HL-60 (cell line): ENCODE results near the gene RNF214.

Experiments used
- DNase-seq, 2 experiments: peaks; one replicate each; pipeline ENCODE4 v3.0.0-alpha.2; 2010 to 2020; ENCODE audit warnings: low read depth in 1 of 2, low spot score in 1 of 2
- H3K27ac ChIP-seq: fragments of 250-450 bp; sonication (Bioruptor Pico); replicated peaks from 2 replicates; pipeline ENCODE4 v1.5.1; 2020; ENCODE audit warnings: mild to moderate bottlenecking, moderate library complexity
- H3K27me3 ChIP-seq: fragments of 250-450 bp; sonication (Bioruptor Pico); 2 replicates; pipeline ENCODE4 v1.5.1; 2021; ENCODE audit warnings: mild to moderate bottlenecking, moderate library complexity; ENCODE audit not compliant: insufficient read depth, poor library complexity, severe bottlenecking
- H3K4me3 ChIP-seq: replicated peaks from 2 replicates; pipeline ENCODE4 v1.5.1; 2011; ENCODE audit warnings: mild to moderate bottlenecking, control low read depth, low read length; ENCODE audit not compliant: insufficient read depth
- CTCF ChIP-seq: IDR thresholded peaks from one replicate; pipeline ENCODE4 v1.5.1; 2011; ENCODE audit warnings: low read length, control low read depth, inconsistent platforms; ENCODE audit not compliant: insufficient read depth
- GABPA ChIP-seq: IDR thresholded peaks from 2 replicates; pipeline ENCODE4 v1.6.1; 2012; ENCODE audit warnings: low read depth
- POLR2AphosphoS5 ChIP-seq: IDR thresholded peaks from 2 replicates; pipeline ENCODE4 v1.6.1; 2012; ENCODE audit warnings: low read depth
- SPI1 ChIP-seq: IDR thresholded peaks from 2 replicates; pipeline ENCODE4 v1.6.1; 2012; ENCODE audit warnings: low read depth, mild to moderate bottlenecking, borderline replicate concordance
- TF ChIP-seq, protein P1 (sequence below): IDR thresholded peaks from 2 replicates; pipeline ENCODE4 v1.6.1; 2012; ENCODE audit warnings: low read depth; ENCODE audit not compliant: insufficient replicate concordance

The RNF214 gene

GRCh38 chr11:117186431-117186761 lies 46.1 kb upstream of the RNF214 start:
- Histone ChIP-seq H3K27me3 (no peaks in the 10 kb centered on the region), H3K27ac (no peak overlapping the region), H3K4me3 (no peak overlapping the region)
- TF ChIP-seq POLR2AphosphoS5 (no peak), GABPA (no peak), CTCF (no peak), SPI1 (no peak)
- TF ChIP-seq, protein P1, sequence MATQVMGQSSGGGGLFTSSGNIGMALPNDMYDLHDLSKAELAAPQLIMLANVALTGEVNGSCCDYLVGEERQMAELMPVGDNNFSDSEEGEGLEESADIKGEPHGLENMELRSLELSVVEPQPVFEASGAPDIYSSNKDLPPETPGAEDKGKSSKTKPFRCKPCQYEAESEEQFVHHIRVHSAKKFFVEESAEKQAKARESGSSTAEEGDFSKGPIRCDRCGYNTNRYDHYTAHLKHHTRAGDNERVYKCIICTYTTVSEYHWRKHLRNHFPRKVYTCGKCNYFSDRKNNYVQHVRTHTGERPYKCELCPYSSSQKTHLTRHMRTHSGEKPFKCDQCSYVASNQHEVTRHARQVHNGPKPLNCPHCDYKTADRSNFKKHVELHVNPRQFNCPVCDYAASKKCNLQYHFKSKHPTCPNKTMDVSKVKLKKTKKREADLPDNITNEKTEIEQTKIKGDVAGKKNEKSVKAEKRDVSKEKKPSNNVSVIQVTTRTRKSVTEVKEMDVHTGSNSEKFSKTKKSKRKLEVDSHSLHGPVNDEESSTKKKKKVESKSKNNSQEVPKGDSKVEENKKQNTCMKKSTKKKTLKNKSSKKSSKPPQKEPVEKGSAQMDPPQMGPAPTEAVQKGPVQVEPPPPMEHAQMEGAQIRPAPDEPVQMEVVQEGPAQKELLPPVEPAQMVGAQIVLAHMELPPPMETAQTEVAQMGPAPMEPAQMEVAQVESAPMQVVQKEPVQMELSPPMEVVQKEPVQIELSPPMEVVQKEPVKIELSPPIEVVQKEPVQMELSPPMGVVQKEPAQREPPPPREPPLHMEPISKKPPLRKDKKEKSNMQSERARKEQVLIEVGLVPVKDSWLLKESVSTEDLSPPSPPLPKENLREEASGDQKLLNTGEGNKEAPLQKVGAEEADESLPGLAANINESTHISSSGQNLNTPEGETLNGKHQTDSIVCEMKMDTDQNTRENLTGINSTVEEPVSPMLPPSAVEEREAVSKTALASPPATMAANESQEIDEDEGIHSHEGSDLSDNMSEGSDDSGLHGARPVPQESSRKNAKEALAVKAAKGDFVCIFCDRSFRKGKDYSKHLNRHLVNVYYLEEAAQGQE, result no peak
- no peak for DNase-seq

- no peak overlapping the region for H3K27ac ChIP-seq
Observed at GRCh38 chr11:117187007-117187406, 45.5 kb upstream of the RNF214 start.

GRCh38 chr11:117187428-117187798 lies 45.1 kb upstream of the RNF214 start:
- H3K27ac ChIP-seq, result no peak overlapping the region
- no peak for DNase-seq
- TF ChIP-seq CTCF (no peak), GABPA (no peak), POLR2AphosphoS5 (no peak), SPI1 (no peak)
- TF ChIP-seq, protein P1, result no peak
- H3K27me3 ChIP-seq, result no peaks in the 10 kb centered on the region
- no peak overlapping the region for H3K4me3 ChIP-seq

More at GRCh38 chr11:117187007-117187406, 45.5 kb upstream of the RNF214 start:
- no peak for DNase-seq
- Histone ChIP-seq H3K4me3 (no peak overlapping the region), H3K27me3 (no peaks in the 10 kb centered on the region)
- TF ChIP-seq GABPA, result no peak
- no peak for TF ChIP-seq CTCF
- TF ChIP-seq, protein P1, result no peak
- no peak for TF ChIP-seq POLR2AphosphoS5
- no peak for TF ChIP-seq SPI1
